HG02938 (cell line): ENCODE measurements around the gene COL23A1.
"Not testable (repeated sequence)": the region's sequence is repeated elsewhere in the genome, so short reads cannot be mapped to it uniquely, and the experiment has no call there.

ENCODE experiments used
- ATAC-seq: cut with Tn5 transposase; IDR thresholded peaks from one replicate; pipeline ENCODE4 v1.9.1; 2021; ENCODE audit warnings: mild to moderate bottlenecking, moderate library complexity; ENCODE audit not compliant: unreplicated experiment

The COL23A1 gene

DNA sequence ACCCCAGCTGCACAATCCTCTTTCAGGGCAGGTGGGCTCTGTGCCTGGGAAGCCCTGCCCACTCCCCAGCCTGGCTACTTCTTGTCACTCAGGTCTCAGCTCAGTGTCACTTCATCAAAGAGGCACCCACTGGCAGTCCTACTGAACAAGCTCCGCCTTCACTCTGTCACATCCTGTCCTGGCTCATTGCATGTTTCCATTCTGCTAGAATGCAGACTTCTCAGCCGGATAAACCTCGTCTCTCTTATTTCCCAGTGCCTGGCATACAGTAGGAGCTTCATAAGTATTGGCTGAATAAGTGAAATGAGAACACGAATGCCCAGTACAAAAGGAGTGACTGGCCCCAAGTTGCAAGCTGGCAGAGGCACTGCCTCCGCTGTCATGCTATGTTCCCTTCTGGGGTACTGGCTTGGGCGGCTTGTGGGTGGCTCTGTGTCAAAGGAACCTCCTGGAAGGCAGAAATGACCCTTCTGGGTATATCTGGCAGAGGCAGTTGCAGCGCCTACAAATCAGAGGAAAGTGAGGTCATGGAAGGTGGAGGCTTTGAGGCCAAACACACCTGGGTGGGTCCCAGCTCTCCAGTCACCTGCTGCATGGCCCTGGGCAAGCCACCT, 259.3 kb downstream of the COL23A1 start:
- no peak for ATAC-seq

DNA sequence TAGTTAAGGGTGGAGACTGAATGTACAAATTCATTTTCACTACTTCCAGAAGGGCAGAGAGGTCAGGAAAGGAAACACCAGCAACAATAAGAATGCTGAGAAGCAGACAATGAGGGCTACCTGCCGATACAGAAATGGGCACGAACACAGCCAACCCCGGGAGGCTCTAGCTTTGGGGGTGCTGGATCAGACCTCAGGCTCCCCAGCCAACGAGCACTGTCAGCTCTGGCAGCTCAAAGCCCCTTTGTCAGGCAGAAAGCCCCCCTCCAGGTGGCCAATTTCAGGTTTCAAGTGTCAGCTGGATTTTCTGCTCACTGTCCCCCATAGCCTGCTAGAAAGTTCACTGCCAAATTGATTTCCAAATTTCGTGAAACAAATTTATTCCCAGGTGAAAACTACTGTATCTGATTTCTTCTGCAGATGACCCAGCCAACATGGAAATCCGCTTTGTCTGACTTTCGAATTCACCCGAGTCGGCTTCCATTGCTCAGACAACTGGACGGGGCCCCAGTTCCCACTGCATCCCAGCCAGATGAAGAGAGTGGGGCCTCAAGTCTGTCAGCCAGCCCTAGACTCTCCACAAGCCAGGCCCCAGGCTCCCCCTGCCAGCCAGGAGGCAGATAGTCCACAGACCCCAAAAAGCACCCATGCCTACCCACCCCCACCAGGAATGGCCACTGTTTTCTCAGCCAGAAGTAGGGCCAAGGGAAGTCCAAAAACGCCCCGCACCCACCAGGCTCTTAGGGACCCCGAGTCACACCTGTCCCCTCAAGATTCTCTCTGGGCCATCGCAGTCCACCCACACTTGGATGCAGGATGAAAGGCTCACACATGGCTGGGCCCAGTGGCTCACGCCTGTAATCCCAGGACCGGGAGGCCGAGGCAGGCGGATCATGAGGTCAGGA, 261.1 kb downstream of the COL23A1 start:
- ATAC-seq, result no peak

DNA sequence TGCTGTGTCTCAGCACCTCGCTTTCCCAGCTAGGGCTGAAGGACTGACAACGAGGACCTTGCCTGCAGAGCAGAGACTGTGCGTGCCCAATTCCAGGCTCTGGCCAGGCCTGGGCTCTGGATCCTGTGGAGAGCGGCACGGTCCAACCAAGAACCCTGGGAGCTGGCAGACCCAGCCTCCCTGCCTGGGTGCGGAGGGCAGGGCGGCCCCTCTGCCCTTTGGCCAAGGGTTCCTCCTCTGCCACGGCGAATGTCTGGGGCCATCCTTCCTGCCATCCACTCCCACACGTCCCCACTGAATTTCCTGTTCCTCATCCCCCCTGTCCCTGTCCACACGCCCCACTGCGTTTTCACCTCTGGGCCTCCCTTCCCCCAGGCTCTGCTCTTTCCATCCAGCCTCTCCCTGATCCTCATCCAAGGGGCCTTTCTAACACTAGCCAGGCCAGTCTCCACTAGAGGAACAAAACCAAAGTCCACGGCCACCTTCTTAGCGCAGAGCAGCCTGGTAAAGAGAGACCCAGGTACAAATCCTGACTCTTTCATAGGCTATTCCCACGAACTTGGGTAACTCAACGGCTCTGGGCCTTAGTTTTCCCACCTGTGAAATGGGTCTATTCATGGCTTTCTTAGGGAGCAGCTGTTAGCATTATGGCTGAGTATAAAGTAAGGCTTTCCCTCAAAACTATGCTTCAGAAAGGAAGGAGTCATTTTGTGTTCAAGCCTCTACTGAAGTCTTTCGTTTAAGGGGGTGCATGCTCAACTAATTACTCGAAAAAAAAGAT, 262.1 kb downstream of the COL23A1 start:
- ATAC-seq, result no peak

DNA sequence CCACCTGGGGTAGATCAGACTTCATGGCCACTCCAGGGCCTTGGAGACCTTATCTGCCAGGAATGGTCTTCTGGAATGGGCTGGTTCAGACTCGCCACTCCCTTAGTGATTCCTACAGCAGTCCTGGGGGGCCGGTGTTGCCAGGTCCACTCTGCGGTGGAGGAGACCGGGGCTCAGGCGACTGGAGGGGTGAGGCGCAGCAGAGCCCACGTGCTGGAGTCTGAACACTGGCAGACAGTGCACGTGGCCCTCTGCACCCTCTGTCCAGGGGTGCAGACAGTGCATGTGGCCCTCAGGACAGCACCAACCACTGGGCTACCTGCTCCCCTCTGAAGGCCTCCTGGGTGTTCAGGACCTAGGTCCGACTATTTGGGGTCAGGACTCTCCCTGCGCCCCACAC, 262.7 kb downstream of the COL23A1 start:
- ATAC-seq, result no peak

DNA sequence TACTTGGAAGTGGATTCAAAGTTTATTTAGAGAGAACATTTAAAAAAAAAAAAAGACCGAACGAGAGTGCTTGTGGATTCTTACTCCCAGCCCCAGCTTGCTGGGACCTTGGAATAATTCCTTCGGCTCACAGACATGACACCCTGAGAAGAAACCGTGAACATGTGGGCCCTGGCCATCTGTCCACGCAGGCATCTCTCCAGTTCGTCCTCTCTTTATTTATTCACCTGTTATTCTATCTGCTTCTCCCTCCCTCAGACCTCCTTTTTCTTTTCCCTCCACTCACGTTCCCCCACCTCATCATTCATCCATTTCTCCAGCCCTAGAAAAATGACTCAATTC, 263.8 kb downstream of the COL23A1 start:
- ATAC-seq, result no peak

DNA sequence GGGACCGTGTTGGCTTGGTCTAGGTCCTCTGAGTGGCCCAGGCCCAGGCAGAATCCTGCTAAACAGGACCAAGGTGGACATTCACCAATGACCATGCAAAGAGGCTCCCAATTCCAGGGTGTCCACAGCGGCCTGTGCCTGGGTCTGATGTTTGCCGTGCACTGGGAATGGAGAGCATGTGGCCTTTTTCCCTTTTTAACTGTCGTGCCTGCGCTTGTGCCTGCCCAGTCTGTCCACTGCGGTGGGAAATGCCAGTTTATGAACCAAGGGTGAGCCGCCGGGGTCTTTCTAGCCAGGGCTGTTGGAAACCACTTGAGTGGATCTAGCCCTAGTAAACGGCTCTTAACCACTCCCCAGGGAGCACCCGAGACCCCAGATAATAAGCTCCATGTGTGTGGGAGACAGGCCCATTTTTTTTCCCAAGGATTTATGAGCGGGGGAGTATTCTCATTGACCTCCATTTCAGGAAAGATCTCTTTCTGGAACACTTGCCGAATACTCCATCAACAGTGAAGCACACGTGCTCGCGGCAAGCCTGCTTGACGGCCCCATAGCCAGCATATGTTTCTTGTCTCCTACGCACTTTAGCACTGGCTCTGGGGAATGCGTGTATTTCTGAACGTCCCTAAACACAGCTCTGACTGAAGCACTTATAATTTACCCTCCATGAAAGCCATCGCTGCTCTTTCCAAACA, 264.4 kb downstream of the COL23A1 start:
- ATAC-seq, result no peak

DNA sequence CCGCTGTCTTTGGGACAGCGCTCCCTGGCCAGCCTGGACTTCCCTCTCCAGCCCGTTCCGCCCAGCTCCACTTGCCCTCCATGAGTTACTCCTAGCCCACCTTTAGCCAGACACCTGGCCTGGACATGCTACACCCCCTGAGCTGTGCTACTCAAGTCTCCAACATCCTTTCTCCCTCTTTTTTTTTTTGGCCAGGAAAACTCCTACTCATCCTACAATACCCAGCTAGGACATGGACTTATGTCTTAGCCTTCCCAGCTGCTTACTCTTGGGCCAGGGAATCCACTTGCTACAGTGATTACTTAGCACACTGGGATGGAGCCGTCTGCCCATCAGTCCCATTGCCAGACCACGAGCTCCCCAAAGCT, 264.9 kb downstream of the COL23A1 start:
- ATAC-seq, result no peak

DNA sequence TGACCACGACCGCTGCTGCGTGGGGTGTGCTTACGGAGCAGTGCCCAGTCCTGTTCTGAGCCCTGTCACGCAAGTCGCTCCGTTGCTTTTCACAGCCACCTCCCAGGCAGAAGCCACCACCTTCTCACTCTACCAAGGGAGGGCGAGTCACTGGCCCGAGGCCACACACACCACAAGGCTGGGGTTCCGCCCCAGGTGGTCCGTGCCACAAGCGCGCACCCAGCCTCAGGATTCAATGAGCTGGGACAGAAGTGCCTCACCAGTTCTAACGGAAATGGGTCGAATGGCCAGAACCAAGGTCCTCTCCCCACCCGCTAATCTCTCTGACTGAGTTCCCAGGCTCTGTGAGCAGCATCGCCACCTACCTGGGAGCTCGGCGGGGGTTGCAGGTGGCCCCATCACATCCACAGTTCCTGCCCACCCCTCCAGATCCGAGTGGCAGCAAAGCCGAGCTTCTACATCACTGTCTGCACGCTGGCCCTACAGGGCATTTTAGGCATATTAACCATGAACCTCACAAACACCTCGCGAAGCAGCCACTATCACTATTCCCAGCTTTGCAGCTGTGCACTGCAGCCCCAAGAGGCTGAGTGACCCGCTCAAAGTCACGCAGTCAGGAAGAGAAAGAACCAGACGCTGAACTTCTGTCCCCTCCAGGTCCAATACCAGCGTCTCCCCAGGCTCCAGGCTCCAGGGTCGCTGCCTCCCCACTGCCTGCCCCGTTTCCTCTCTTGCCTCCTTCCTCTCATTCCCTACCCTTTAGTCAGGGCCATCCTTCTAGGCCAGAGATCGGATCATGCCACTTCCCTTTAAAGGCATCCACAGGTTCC, 265.5 kb downstream of the COL23A1 start:
- no peak for ATAC-seq

DNA sequence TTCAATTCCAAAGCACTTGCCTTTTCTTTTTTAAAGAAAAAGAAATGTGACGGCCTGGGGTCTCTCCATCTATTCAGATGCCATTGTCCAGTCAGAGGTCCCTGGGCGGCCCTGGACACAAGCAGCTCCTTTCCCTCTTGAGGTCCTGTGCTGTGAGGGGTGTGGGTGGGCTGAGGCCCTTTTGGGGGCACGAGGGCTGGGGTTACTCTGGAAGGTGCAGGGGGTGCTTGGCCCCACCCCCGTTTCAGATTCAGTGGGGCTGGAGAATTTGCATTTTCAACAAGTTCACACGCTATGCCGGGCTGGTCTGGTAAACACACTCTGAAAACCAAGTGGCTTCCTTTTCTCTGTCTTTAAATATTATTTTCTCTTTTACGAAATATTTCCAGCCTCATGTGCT, 266.2 kb downstream of the COL23A1 start:
- no peak for ATAC-seq

DNA sequence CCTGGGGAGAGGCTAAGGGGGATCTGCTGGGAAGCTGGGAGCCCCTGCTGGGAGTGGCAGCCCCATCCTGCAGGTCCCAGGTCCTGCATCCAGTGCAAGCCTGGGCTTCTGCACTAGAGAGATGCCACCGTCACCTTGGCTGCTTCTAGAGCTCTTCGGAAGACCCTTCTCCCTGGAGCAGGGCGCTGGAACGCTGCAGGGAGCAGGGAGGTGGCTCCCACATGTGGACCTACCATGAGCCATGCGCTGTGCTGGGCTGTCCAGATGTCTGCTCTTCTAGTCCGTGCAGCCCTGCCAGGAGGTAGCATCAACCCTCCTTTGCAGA, 266.7 kb downstream of the COL23A1 start:
- ATAC-seq, result no peak

DNA sequence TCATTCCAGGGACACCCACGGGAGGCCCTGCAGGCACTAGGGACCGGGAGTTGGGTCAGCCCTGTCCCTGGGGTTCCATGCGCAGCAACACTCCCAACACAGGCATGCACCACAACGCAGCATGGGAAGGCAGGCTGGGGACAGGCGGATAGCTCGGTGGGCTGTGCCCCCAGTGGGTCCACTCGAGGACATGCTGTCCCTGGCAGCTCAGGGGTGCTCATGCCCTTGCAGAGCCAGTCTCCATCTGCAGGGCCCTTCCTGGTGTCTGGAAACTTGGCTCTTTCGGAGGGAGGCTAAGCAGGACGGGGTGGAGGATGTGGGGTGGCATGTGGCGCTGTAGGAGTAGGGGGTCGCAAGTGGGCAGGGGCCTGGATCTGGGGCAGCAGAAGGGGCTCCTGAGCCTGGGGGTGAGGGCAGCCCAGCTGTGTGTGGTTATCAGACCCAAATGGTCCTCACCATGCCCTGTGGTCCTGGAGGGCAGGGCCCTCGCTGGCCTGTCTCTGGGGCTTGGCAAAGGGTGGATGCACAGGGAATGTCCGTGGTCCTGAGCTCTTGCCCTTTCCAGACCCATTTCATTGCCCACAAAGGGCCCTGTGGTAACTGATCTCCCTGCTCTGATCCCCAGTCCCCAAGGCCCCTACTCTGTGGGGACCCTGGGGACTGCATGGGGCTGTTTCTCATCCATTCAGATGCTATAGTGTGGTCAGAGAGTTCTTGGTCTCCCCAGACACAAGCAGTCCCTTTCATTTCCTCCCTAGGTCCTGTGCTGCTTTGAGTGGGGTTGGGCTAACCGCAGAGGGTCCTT, 267.3 kb downstream of the COL23A1 start:
- ATAC-seq, result no peak

DNA sequence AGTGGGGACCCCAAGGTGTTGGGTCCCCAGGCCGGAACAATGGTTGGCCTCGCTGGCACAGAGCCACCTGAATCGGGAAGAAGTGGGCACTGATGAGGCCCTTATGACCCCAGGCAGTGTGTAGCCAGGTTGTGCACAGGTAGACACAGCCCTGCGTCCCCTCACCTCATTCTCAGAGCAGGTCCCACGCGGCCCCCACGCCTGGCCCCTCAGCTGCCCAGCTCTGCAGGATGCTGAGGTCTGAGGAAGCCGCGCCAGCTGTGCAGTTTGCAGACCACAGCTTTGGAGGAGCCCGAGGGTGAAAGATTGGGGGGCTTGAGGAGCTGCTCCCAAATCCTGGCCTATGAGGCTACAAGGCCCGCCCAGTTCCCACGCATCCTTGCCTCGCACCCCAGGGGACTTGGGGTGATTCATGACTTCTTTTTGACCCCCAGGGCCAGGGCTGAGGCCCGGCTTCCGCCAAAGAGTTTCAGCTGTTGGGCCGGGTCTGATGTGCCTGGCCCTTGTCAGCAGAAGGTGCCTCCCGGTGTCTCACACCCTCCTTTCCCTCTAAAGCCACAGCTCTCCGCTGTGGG, 269.8 kb downstream of the COL23A1 start:
- ATAC-seq, result no peak

DNA sequence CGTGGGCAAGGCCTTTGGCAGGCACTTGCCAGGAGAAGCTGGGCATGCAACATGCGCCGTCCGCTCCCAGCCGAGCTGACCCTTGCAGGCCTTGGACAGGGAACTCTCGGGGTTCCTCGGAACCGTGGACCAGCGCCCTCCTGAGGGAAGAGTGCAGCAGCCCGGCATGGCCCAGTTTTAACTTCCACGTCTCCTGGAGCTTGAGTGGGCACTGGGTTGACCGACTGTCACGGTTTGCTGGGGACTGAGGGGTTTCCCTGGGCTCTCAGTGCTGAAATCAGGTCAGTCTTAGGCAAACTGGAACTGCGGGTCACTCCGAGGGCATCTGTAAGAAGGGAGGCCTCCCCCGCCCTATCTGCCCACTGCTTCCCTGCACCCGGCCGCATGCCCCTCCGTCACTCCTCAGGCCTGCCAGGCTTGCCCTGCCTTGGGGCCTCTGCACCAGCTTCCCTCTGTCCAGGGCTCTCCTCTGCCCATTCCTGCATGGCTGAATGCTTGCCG, 270.6 kb downstream of the COL23A1 start:
- no peak for ATAC-seq

DNA sequence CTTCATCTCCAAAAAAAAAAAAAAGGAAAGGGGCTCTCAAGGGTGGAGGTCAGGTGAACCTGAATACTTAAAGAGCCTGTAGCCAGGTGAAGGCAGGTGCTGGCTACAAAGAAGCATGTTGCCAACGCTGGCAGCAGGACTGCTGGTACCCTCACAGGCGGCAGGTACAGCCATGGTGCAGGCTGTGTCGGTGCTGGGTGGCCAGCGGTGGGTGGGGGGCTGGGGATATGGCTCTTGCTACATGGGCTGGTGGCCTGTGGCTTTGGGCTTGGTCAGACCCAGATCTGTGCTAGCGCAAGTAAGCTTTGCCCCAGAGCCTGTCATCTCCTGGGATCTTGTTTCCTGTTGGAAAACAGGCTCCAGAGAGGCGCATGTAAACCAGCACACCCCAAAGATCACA, 271.3 kb downstream of the COL23A1 start:
- ATAC-seq, result no peak

DNA sequence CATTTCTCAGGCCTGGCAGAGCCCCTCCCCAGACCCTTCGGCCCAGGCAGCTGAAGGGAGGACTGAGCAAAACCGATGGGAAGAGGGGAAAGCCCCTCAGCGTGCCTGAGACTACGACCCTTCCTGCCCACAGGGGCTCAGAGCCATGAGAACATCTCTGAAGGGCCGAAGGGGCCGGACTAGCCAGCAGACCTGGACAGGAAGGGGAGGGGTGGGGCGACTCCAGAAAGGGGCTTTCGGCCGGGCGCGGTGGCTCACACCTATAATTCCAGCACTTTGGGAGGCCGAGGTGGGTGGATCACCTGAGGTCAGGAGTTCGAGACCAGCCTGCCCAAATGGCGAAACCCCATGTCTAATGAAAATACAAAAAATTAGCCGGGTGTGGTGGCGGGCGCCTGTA, 271.8 kb downstream of the COL23A1 start:
- ATAC-seq, result no peak

DNA sequence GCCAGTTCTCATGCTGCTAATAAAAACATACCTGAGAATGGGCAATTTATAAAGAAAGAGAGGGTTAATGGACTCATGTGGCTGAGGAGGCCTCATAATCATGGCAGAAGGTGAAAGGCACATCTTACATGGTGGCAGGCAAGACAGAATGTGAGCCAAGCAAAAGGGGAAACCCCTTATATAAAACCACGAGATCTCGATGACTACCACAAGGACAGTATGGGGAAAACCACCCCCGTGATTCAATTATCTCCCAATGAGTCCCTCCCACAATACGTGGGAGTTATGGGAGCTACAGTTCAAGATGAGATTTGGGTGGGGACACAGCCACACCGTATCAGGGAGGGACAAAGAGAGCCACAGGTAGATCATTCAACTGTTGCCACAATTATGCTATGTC, 272.5 kb downstream of the COL23A1 start:
- ATAC-seq, result not testable (repeated sequence)

DNA sequence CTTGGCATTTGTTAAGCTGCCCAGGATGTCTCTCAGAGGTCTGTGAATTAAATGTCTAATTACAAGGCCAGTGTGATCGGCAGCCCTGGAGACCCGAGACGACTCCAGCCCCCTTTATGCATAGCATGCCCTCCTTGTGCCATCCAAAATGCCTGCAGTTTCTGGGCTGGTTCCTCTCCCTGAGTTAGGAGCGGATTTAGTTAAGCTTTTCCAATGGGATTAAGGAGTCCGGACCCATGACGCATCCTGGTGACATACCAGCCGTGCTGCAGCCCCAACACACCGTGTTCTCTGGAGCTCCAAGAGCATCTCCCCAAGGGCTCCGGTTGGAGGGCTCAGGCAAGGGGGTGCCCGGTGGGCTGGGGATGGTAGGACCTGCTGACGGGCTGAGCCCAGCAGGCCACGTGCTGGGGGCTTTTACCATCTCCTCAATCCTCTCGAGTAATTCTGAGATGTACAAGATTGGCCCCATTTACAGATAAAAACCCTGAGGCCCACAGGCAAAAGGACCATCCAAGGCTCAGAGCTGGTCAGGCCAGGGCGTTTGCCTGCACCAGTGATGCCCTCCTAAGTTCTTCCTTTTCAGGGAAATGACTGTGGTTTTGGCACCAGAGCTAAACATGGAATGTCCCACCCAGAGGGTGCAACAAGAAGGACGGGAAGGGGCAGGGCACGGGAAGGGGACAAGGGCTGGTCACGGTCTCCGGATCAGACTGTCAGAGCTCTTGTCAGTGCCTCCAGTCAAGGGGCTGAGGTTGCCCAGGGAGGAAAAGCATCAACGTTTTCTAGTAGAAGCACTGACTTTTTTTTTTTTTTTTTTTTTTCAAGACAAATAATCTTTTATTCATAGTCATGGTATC, 275.0 kb downstream of the COL23A1 start:
- ATAC-seq, result no peak

DNA sequence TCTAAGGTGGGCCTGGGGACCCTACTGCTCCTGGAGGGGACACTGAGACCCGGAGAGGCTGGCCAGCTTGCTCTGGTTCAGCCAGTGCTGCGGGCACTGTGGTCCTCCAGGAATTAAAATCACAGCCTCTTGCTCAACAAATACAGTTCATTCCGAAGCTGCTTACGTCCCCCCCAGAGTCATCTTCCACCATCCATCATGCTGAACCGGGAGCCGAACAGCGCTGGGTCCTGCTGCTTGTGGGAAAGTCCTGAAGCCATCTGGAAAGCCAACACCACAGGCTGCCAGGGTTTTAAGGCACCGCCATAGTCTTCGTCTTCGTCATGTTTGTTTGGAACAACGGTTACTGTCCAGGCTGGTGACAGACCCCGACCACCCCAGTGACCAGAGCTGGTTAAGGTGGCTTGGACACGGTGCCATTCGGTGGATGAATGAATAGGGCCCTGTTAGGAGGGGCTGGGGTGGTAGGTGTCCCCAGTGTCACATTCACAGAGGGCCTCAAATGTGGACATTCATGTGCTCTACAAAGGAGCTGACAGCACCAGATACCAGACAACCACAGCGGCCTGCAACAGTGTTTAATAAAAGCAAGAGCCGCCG, 276.0 kb downstream of the COL23A1 start:
- no peak for ATAC-seq
